Tibial artery (tissue), 4 donors: ENCODE results near the gene ROBO2.

Experiments used
- DNase-seq, 2 donors: peaks; one replicate each; pipeline ENCODE4 v3.0.0-alpha.2; 2019
- H3K27ac ChIP-seq, 2 donors: fragments of 200-600 bp; sonication (generic) in 1 of 2; 1 replicate in 1 of 2; 2 replicates in 1 of 2; pipeline ENCODE4 v1.5.1; 2018 to 2019; ENCODE audit warnings: mild to moderate bottlenecking in 1 of 2
- H3K27me3 ChIP-seq, 2 donors: fragments of 200-600 bp; sonication (generic) in 1 of 2; one replicate each; pipeline versions ENCODE4 v1.5.1 to v1.6.0; 2016 to 2019
- H3K36me3 ChIP-seq, 3 donors: fragments of 200-600 bp; sonication (generic) in 2 of 3; one replicate each; pipeline ENCODE4 v1.5.1; 2016 to 2019; ENCODE audit warnings: mild to moderate bottlenecking in 2 of 3
- H3K4me1 ChIP-seq, 4 donors: fragments of 200-600 bp; sonication (generic) in 2 of 4; 1 replicate in 3 of 4; 2 replicates in 1 of 4; pipeline ENCODE4 v1.5.1; 2016 to 2019
- H3K4me3 ChIP-seq, 2 donors: fragments of 200-600 bp; sonication (generic) in 1 of 2; 1 replicate in 1 of 2; 2 replicates in 1 of 2; pipeline ENCODE4 v1.5.1; 2018 to 2019; ENCODE audit warnings: mild to moderate bottlenecking in 2 of 2
- H3K9me3 ChIP-seq, 3 donors: fragments of 200-600 bp; sonication (generic) in 1 of 3; one replicate each; pipeline ENCODE4 v1.5.1; 2016 to 2019
- CTCF ChIP-seq, 2 experiments: fragments of 200-600 bp in 1 of 2; fragments of 450-650 bp in 1 of 2; IDR thresholded peaks; one replicate each; pipeline ENCODE4 v1.5.1; 2017 to 2019; ENCODE audit warnings: antibody characterized with exemption in 2 of 2, mild to moderate bottlenecking in 1 of 2, moderate library complexity in 1 of 2
- intact Hi-C: fragments of 100-400 bp; cut with DNase I; formaldehyde crosslinking; loops from one replicate; pipeline ENCODE4 v1.15.0; 2023; ENCODE audit warnings: low total_unique reads

The ROBO2 gene

GRCh38 chr3:77052733-77053670 lies 13.1 kb downstream of the ROBO2 start:
- intact Hi-C loops = no loop called here
- Histone ChIP-seq H3K27ac (no peak overlapping the region), H3K36me3 (no peaks in the 10 kb centered on the region), H3K9me3 (no peaks in the 10 kb centered on the region), H3K4me3 (no peak overlapping the region), H3K4me1 (no peaks in the 10 kb centered on the region), H3K27me3 (no peaks in the 10 kb centered on the region)
- TF ChIP-seq CTCF (IDR thresholded peaks at IDR 0.05) = no peak
- DNase-seq = no peak

GRCh38 chr3:77053795-77054194 lies 13.9 kb downstream of the ROBO2 start:
- H3K27me3 ChIP-seq = no peaks in the 10 kb centered on the region
- intact Hi-C loops = no loop called here
- no peak for DNase-seq
- TF ChIP-seq CTCF (IDR thresholded peaks at IDR 0.05) = no peak
- no peaks in the 10 kb centered on the region for H3K36me3 ChIP-seq
- no peaks in the 10 kb centered on the region for H3K9me3 ChIP-seq
- H3K4me1 ChIP-seq = no peaks in the 10 kb centered on the region
- no peak overlapping the region for H3K27ac ChIP-seq
- no peak overlapping the region for H3K4me3 ChIP-seq

GRCh38 chr3:77055841-77056341 lies 16.0 kb downstream of the ROBO2 start:
- DNase-seq = no peak
- Histone ChIP-seq H3K9me3 (no peaks in the 10 kb centered on the region), H3K27ac (no peak overlapping the region), H3K4me3 (no peak overlapping the region), H3K4me1 (no peaks in the 10 kb centered on the region), H3K27me3 (no peaks in the 10 kb centered on the region), H3K36me3 (no peaks in the 10 kb centered on the region)
- intact Hi-C loops = no loop called here
- TF ChIP-seq CTCF (IDR thresholded peaks at IDR 0.05) = no peak

- Histone ChIP-seq H3K36me3 (no peaks in the 10 kb centered on the region), H3K27me3 (no peaks in the 10 kb centered on the region), H3K27ac (no peak overlapping the region), H3K4me1 (no peaks in the 10 kb centered on the region), H3K4me3 (no peak overlapping the region), H3K9me3 (no peaks in the 10 kb centered on the region)
- TF ChIP-seq CTCF (IDR thresholded peaks at IDR 0.05) = no peak
- intact Hi-C loops = no loop called here
- no peak for DNase-seq
Observed at GRCh38 chr3:77059354-77059753, 19.5 kb downstream of the ROBO2 start.

- Histone ChIP-seq H3K4me3 (no peak overlapping the region), H3K9me3 (no peaks in the 10 kb centered on the region), H3K4me1 (no peaks in the 10 kb centered on the region), H3K27me3 (no peaks in the 10 kb centered on the region), H3K36me3 (no peaks in the 10 kb centered on the region), H3K27ac (no peak overlapping the region)
- no peak for TF ChIP-seq CTCF (IDR thresholded peaks at IDR 0.05)
- DNase-seq = no peak
- intact Hi-C loops = no loop called here
Observed at GRCh38 chr3:77063423-77063822, 23.5 kb downstream of the ROBO2 start.
